Measurements from ENCODE around the gene SEC14L6. TPM values are rescaled to one million over a fixed set of nuclear protein-coding genes. Genes with fewer than 3 reads are reported as not detected.

Gene SEC14L6
- total RNA-seq, 1 donor from 2014 or later = not detected

- H3K9me3 ChIP-seq = no peaks in the 10 kb centered on the region
- H3K27me3 ChIP-seq = no peaks in the 10 kb centered on the region
- H3K36me3 ChIP-seq = no peaks in the 10 kb centered on the region
- H3K27ac ChIP-seq = no peak overlapping the region
- H3K4me3 ChIP-seq = no peak overlapping the region
- intact Hi-C loops (cut with DNase I) = no loop called here
- no peak for DNase-seq (ENCODE audit: extremely low spot score in 2 of 2)
- TF ChIP-seq CTCF (IDR thresholded peaks at IDR 0.05) = no peak
- TF ChIP-seq POLR2A (IDR thresholded peaks at IDR 0.05) = no peak
- H3K4me1 ChIP-seq = peaks cover 6% of the 10 kb centered on the region
Observed at GRCh38 chr22:30502153-30502552, 44.4 kb downstream of the SEC14L6 start.

- Histone ChIP-seq H3K9me3 (no peaks in the 10 kb centered on the region), H3K4me1 (peaks cover 5% of the 10 kb centered on the region), H3K27me3 (no peaks in the 10 kb centered on the region), H3K36me3 (no peaks in the 10 kb centered on the region), H3K27ac (no peak overlapping the region), H3K4me3 (no peak overlapping the region)
- DNase-seq (ENCODE audit: extremely low spot score in 2 of 2) = no peak
- TF ChIP-seq POLR2A (IDR thresholded peaks at IDR 0.05) (no peak), POLR2AphosphoS5 (IDR thresholded peaks at IDR 0.05; ENCODE audit: insufficient read depth in 1 of 2, low read depth in 1 of 2) (no peak), CTCF (IDR thresholded peaks at IDR 0.05) (no peak)
- intact Hi-C loops (cut with DNase I) = no loop called here
Observed at GRCh38 chr22:30500628-30501027, 45.9 kb downstream of the SEC14L6 start.

- no peak for TF ChIP-seq POLR2A (IDR thresholded peaks at IDR 0.05)
- H3K4me3 ChIP-seq = no peak overlapping the region
- intact Hi-C loops (cut with DNase I) = no loop called here
- DNase-seq (ENCODE audit: extremely low spot score in 2 of 2) = no peak
- H3K9me3 ChIP-seq = no peaks in the 10 kb centered on the region
- no peaks in the 10 kb centered on the region for H3K27me3 ChIP-seq
- H3K27ac ChIP-seq = no peak overlapping the region
- no peaks in the 10 kb centered on the region for H3K4me1 ChIP-seq
- H3K36me3 ChIP-seq = no peaks in the 10 kb centered on the region
Observed at GRCh38 chr22:30497466-30498150, 48.9 kb downstream of the SEC14L6 start.

- no peaks in the 10 kb centered on the region for H3K9me3 ChIP-seq
- no peak for TF ChIP-seq CTCF (IDR thresholded peaks at IDR 0.05)
- TF ChIP-seq POLR2AphosphoS5 (IDR thresholded peaks at IDR 0.05; ENCODE audit: insufficient read depth in 1 of 2, low read depth in 1 of 2) = no peak
- TF ChIP-seq POLR2A (IDR thresholded peaks at IDR 0.05) = no peak
- H3K36me3 ChIP-seq = no peaks in the 10 kb centered on the region
- intact Hi-C loops (cut with DNase I) = no loop called here
- no peak for DNase-seq (ENCODE audit: extremely low spot score in 2 of 2)
- no peaks in the 10 kb centered on the region for H3K4me1 ChIP-seq
- no peak overlapping the region for H3K4me3 ChIP-seq
- H3K27me3 ChIP-seq = no peaks in the 10 kb centered on the region
- H3K27ac ChIP-seq = no peak overlapping the region
Observed at GRCh38 chr22:30495041-30495784, 51.3 kb downstream of the SEC14L6 start.

- DNase-seq (ENCODE audit: extremely low spot score in 2 of 2) = no peak
- no peaks in the 10 kb centered on the region for H3K4me1 ChIP-seq
- no peak overlapping the region for H3K4me3 ChIP-seq
- H3K36me3 ChIP-seq = no peaks in the 10 kb centered on the region
- intact Hi-C loops (cut with DNase I) = no loop called here
- H3K27ac ChIP-seq = no peak overlapping the region
- no peaks in the 10 kb centered on the region for H3K9me3 ChIP-seq
- TF ChIP-seq CTCF (IDR thresholded peaks at IDR 0.05) (no peak), POLR2A (IDR thresholded peaks at IDR 0.05) (no peak), POLR2AphosphoS5 (IDR thresholded peaks at IDR 0.05; ENCODE audit: insufficient read depth in 1 of 2, low read depth in 1 of 2) (no peak)
- no peaks in the 10 kb centered on the region for H3K27me3 ChIP-seq
Observed at GRCh38 chr22:30492144-30492543, 54.4 kb downstream of the SEC14L6 start.
